GM12892 (cell line): Measurements from ENCODE around the gene CSNK1D.

Experiments
- DNase-seq: peaks from one replicate; pipeline ENCODE4 v3.0.0; 2011; ENCODE audit not compliant: insufficient read length
- FAIRE-seq: peaks from 2 replicates; lab custom pipeline; 2011; peaks lifted over from hg19 to GRCh38; lab: Jason Lieb, UNC
- POLR2A ChIP-seq: IDR thresholded peaks from 2 replicates; pipeline ENCODE4 v1.6.1; 2011; ENCODE audit warnings: low read depth, low read length, control low read depth
- POLR2AphosphoS5 ChIP-seq: IDR thresholded peaks from 2 replicates; pipeline ENCODE4 v1.6.1; 2011; ENCODE audit warnings: low read depth, low read length, control low read depth
- TAF1 ChIP-seq: IDR thresholded peaks from 2 replicates; pipeline ENCODE4 v1.6.1; 2011; ENCODE audit warnings: low read depth, mild to moderate bottlenecking, control low read depth, low read length, borderline replicate concordance

CSNK1D gene

DNA sequence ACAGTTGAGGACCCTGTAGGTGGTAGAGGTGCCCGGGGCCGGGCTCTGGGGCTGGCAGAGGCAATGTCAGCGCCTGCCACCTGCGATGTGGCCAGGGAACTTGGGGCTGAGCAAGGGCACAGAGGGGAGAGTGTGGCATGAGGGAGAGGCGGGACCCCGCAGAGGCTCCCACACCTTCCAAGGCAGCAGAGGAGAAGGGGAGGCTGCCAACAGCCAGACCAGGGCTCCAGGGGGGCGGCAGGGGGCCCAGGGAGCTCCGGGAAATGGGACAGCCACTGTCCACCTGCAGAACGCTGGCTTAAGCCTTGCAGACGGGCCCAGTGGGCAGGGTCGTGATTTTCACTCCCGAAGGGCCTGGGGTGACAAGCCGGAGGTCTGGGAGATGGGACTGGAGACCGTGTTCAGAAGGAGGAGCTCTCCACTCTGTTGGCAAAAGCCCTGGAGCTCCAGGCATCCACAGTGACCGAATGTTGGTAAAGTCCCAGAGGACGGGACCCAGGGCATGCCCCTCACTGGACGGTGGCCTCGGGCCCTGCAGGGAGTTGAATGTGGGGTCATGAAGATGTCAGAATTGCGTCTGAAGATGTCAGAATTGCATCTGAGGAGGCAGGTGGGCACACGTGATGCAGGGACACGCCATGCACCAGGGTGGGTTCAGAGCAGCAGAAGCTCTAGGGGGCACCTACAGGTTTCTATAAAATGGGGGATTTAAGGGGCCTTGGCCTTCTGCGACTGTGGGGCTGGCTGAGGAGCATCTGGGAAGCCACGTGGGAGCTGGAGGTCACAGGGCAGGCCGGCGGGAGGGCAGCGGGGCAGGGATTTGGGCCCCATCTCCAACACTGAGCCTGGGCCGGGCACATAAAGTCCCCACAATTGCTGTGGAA lies 25.3 kb upstream of the CSNK1D start:
- TF ChIP-seq TAF1 (no peak), POLR2A (no peak), POLR2AphosphoS5 (no peak)
- FAIRE-seq (no peak), DNase-seq (no peak)

DNA sequence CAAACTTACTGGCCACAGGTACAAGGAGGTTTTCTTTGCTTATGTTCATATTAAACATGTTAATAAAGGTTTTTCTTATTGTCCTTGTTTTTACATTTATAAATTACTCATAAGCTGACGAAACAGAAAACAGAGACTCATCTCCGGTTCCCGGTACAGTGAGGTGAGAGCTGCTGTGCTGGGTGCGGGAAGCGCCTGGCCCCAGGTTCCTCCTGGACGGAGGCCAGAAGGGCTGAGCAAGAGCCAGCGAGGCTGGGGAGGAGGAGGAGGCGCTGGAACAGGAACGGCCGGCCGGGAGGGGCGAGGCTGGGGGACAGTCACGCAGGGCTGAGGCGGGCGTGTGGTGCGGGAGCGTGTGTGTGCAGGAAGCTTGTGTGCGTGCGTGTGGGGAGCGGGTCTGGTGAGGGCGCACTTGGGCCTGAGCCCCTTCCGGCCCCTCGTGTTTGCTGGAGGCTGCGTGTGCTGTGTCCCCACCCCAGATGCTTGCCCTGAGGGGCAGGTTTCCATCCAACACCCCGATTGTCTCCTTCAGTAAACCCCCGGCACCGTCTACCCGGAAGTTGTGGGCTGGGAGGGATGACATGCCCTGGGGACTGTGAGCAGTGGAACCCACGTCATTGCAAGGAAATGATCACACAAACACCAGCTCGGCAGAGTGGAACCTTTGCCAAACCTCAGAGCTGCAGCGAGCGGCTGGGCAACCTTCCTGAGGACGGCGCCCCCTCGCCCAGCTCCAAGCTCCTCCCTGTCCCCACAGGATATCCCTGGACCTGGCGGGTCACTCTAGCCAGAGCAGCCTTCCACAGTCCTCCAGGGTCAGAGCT lies 24.4 kb upstream of the CSNK1D start:
- peak; percentile 89 for DNase-seq

DNA sequence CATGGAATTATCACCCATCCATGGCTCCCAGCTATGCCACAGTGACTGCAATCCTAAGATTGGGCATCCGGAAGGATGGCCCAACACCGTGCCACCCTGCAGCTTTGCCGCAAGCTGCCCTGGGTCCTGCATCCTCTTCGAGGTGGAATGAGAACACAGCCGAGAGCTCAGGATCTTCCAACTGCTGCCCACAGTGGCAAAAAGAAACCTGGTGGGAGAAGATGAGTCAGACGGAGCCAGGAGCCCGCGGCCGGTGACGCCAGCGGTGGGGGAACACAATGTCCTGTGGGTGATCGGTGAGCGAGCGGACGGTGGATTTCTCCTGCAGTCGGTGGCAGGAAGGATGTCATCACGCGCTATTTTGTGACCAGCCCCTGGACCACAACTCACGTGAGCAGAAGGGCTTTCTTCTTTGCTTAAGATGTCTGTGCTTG lies 23.8 kb upstream of the CSNK1D start:
- peak; percentile 81 for FAIRE-seq
- TF ChIP-seq TAF1, result no peak
- no peak for TF ChIP-seq POLR2AphosphoS5
- no peak for TF ChIP-seq POLR2A
- DNase-seq, result no peak

More for the DNA sequence above, 24.4 kb upstream of the CSNK1D start:
- TF ChIP-seq POLR2AphosphoS5, result peak; percentile 69
- peak; percentile 76; the same call in 1 of the 2 replicates for TF ChIP-seq POLR2A
- no peak for TF ChIP-seq TAF1
- FAIRE-seq, result peak; percentile 88

DNA sequence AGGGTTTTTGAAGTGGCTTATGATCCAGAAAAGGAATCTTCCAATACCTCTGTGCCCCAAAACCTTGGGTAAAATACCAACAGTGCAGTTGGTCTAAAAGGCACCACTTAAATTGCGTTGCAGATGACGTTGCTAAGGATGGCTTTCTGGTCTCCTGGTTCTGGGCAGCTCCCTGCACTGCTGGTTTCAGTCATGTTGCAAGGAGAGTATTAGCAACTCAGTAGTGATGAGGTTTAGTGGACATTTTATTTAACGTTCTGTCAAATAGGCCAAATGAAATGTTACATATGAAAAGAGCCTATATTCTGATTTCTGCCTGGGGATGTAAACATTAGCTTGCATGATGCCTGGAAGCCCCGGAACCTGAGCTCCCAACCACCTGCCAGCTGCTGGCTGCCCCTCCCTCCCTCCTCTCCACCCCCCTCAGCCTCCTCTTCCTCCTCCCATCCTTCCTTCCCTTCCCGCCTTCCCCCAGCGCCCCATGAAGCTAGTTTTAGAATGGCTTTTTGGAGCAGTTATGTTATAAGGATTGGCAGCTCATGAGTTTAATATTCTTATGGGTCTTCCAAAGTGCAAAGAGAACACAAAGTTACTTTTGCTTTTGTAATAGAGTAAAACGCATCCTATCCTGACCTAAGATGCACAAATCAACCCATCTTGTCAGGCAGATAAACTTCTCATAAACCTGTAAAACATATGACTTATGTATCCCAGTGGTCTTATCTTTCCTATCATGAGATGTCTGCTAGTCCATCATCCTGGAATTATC lies 23.2 kb upstream of the CSNK1D start:
- no peak for FAIRE-seq
- DNase-seq, result no peak
- no peak for TF ChIP-seq POLR2A
- TF ChIP-seq TAF1, result no peak
- TF ChIP-seq POLR2AphosphoS5, result no peak

DNA sequence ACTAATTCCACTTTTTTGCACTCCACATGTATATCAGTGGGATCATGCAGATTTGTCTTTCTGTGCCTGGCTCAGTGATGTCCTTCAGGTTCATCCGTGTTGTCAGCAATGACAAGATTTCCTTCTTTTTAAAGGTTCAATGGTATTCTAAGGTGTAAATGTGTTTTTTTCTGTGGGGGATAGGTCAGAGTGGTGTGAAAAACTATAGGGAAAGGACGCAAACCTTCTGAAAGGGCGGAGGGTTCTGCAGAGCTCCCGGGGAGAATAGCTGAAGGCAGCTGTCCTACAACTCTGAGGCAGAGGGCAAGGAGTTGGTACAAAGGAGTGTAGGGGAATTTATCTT lies 21.9 kb upstream of the CSNK1D start:
- DNase-seq (no peak), FAIRE-seq (no peak)
- TF ChIP-seq POLR2AphosphoS5 (no peak), TAF1 (no peak), POLR2A (no peak)

DNA sequence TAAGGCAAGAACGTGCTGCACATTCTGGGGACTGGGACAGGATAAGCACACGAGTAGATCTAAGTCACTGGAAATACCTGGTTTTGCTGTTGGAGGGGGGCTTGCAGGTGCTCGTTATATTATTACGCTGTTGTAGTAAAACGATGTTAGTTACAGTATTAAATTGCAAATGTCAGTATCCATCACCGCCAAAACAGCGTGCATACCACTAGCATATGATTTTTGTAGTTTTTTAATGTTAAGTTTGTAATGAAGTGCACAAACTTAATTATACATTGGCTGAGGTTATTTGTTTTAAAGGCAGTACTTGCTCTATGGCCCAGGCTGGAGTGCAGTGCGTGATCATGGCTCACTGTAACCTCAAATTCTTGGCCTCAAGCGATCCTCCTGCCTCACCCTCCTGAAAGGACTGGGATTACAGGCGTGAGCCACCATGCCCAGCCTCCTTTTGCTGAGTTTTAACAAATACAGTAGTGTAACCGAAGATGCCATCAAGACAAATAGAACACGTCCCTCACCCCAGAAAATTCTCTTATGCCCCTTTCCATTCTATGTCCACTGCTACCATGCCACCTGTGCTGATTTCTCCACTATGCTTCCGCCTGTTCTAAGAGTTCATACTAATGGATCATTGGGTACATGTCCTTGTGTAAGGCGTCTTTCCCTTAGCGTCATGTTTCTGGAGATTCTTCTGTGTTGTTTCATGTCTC lies 20.7 kb upstream of the CSNK1D start:
- FAIRE-seq, result no peak
- no peak for TF ChIP-seq POLR2AphosphoS5
- TF ChIP-seq POLR2A, result no peak
- TF ChIP-seq TAF1, result no peak
- DNase-seq, result no peak

DNA sequence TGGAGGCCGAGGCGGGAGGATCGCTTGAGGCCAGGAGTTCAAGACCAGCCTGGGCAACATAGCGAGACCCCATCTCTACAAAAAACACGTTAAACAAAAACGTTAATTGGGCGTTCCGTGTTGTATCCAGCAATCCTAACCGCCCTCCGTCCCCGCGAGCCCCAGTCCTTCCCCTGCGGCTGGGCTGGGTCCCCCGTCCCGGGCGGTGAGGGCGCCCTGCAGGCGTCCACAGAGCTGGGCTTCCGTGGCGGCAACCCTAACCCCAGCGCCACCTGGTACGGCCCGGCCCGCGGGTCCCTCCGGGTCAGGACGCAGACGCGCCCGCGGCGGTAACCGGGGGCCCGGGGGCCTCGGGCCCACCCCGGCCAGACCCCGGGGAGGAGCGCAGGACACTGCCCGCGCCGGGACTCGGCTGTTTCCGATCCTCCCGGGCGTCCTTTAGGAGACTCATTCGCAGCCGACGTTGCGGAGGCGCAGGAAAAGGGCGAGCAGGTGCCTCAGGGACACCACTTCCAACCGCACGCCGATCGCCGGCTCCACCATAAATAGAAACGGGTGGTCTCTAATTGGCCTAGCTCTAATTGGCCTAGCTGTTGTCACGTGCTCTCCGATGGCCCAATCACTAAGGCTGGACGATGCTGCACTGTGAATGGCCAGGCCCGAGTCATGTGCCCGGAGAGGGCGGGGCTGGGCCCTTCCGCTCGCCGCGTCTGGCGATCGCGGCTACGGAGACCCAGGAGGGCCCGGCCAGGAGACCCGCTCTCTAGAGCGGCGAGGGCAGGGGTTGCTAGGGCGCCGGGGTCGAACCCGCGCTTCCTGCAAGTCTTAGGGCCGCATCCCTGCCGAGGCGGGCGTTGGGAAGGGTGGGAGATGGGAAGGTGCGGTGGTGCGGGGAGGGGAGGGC lies 19.0 kb upstream of the CSNK1D start:
- TF ChIP-seq POLR2AphosphoS5, result peak; percentile 83
- peak; percentile 92 for TF ChIP-seq POLR2A
- TF ChIP-seq TAF1, result peak; percentile 24; the same call in 1 of the 2 replicates
- DNase-seq (peak; percentile 99), FAIRE-seq (peak; percentile 95)

DNA sequence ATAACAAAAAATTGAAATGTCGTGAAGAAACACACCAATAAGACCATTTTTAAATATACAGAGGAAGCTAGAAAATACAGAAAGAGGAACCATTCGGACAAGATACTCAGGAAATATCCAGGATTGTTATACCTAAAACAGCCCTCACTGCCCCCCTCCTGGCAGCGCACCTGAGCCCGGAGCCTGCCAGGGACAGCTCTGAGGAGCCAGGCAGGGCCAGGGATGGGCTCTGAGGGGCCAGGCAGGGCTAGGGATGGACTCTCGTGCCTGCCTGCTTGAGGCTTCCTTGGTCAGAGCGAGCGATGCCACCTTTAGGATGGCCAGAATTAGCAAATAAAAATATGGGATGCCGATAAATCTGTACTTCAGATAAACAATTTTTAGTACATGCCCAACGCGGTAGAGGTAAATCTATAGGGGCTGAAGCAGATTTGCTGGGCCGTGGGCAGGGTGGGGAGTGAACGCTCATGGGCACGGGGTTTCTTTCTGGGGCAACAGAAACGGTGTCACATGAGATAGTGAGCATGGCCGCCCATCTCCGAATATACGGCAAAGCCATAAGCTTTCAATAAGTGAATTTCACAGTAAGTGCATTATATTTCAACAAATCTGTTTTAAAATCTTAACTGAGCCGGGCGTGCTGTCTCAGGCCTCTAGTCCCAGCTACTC lies 18.2 kb upstream of the CSNK1D start:
- DNase-seq (no peak), FAIRE-seq (no peak)
- TF ChIP-seq POLR2AphosphoS5 (no peak), POLR2A (no peak), TAF1 (no peak)

DNA sequence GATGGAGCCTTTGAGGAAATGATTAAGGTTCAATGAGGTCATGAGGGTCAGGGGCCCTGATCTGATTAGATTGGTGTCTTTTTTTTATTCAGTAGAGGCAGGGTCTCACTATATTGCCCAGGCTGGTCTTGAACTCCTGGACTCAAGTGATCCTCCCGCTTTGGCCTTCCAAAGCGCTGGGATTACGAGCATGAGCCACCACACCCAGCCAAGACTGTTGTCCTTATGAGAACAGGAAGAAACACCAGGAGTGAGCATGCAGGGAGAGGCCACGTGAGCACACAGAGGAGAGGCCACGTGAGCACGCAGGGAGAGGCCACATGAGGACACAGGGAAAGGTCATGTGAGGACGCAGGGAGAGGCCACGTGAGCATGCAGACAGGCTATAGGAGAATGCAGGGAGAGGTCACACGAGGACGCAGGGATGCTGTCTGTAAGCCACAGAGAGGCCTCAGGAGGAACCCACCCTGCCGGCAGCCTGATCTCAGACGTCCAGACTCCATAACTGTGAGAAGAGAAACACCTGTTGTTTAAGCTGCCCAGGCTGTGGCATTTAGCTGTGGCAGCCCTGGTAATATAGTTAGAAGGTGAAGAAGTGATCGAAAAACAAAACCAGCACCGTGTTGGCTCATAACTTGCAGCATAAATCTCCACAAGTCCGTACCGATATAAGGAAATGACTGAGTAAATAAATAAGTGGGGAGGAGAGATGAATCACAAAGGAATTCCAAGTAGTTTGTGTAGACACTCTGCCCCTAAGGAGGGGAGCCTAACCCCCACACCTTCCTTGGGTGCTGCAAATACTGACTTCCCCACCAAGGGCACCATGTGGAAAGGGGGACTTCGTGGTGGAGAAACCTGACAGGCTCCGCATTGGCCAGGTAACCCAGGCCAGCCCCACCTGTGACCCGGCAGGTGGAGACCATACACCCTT lies 14.6 kb upstream of the CSNK1D start:
- FAIRE-seq (no peak), DNase-seq (no peak)
- TF ChIP-seq TAF1 (no peak), POLR2AphosphoS5 (no peak), POLR2A (no peak)
